Body of pancreas (tissue), 4 donors: ENCODE results near the gene SH2D2A. TPM values are rescaled to one million over a fixed set of nuclear protein-coding genes. Genes with fewer than 3 reads are reported as not detected.

ENCODE experiments used
- ATAC-seq: fragments of 150-250 bp; one replicate; pipeline ENCODE4 v1.9.1; 2016
- DNase-seq, 4 donors: peaks; one replicate each; pipeline ENCODE4 v3.0.0-alpha.2; 2019
- H3K27ac ChIP-seq, 4 donors: fragments of 200-600 bp; sonication (generic); 1 replicate in 3 of 4; 2 replicates in 1 of 4; pipeline versions ENCODE4 v1.5.1 to v1.6.1; 2016 to 2019; ENCODE audit warnings: mild to moderate bottlenecking in 1 of 4, mixed read lengths in 1 of 4, moderate library complexity in 1 of 4
- H3K27me3 ChIP-seq, 2 donors: fragments of 200-600 bp; sonication (generic); one replicate each; pipeline ENCODE4 v1.6.0; 2016; ENCODE audit warnings: mild to moderate bottlenecking in 1 of 2
- H3K36me3 ChIP-seq, 2 donors: fragments of 200-600 bp; sonication (generic); replicated peaks in 1 of 2; 2 replicates each; pipeline ENCODE4 v1.5.1; 2016; ENCODE audit warnings: low read depth in 2 of 2; ENCODE audit not compliant: insufficient read depth in 1 of 2
- H3K4me1 ChIP-seq: fragments of 200-600 bp; sonication (generic); one replicate; pipeline ENCODE4 v1.6.0; 2016
- H3K4me3 ChIP-seq, 2 donors: fragments of 200-600 bp; sonication (generic); 1 replicate in 1 of 2; 2 replicates in 1 of 2; pipeline ENCODE4 v1.5.1; 2016 to 2019
- H3K9me3 ChIP-seq, 3 donors: fragments of 200-600 bp; sonication (generic); 1 replicate in 2 of 3; 2 replicates in 1 of 3; pipeline ENCODE4 v1.5.1; 2016
- CTCF ChIP-seq, 7 experiments: fragments of 450-650 bp in 4 of 7; fragments of 200-600 bp in 3 of 7; sonication (generic) in 3 of 7; IDR thresholded peaks; one replicate each; pipeline ENCODE4 v1.5.1; 2016 to 2019; ENCODE audit warnings: antibody characterized with exemption in 7 of 7
- POLR2A ChIP-seq, 3 donors: fragments of 450-650 bp; IDR thresholded peaks; one replicate each; pipeline ENCODE4 v1.6.1; 2016; ENCODE audit warnings: antibody characterized with exemption in 3 of 3, mild to moderate bottlenecking in 2 of 3
- WGBS, 2 donors: methylation state at CpG; one replicate each; pipeline ENCODE4 v1.1.5; 2017; 5-methylcytosine and 5-hydroxymethylcytosine counted together
- intact Hi-C: fragments of 100-400 bp; cut with DNase I; formaldehyde crosslinking; loops from one replicate; pipeline ENCODE4 v1.15.1; 2023
- total RNA-seq, 2 donors: library from RNA; depleted of rRNA; stranded (reverse); fragments of >200 nt; gene quantifications; one replicate each; pipeline ENCODE4 v1.1.0, GENCODE V29; 2016

SH2D2A gene
- total RNA-seq, 2 donors from 2014 or later, result 0.99 TPM; not detected in 1

DNA sequence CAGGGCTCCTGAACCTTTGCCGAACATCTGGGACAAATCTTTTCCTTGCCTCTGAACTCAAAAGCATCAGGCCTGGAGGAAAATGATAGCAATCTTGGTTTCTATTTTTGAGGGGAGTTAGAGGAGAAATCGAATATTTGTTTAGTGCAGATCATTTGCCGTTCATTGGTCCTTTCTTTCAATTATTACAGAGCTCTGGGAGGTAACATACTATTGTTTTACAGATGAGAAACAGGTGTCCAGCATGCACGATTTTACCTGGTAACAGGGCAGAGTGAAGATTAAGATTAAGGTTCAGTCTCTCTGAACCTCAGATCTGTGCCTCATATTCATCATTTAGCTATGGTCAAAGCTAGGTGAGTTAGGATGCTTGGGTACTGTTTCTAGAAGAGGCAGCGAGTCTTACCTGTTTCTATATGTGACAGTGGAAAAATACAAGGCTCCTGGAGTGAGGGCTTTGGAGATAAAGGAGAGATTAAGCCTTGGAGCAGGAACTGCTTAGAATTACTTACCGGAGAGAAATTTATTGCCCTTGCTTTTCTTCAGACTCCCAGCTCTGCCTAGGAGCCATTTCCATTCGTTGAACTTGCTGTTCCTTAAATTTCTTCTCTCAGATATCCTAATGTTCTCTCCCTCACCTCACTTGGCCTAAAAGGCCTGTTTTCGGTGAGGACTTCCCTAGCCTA is 47.9 kb downstream of the SH2D2A start:
- ATAC-seq (no peak), DNase-seq (no peak)
- WGBS, 2 donors, result 7 to 9% methylated on average over 8 of the region's 8 CpGs
- Histone ChIP-seq H3K36me3 (peaks cover 0 to 2% of the 10 kb centered on the region in 2 donors), H3K27ac (peak overlapping the region in 3 of 4 donors; percentile 92 to 96 (median 94)), H3K9me3 (no peaks in the 10 kb centered on the region), H3K4me3 (peak overlapping the region in 1 of 2 donors; percentile 75), H3K4me1 (peaks cover 53% of the 10 kb centered on the region), H3K27me3 (no peaks in the 10 kb centered on the region)
- TF ChIP-seq POLR2A (IDR thresholded peaks at IDR 0.05) (no peak), CTCF (IDR thresholded peaks at IDR 0.05) (no peak)
- intact Hi-C loops, result no loop called here

DNA sequence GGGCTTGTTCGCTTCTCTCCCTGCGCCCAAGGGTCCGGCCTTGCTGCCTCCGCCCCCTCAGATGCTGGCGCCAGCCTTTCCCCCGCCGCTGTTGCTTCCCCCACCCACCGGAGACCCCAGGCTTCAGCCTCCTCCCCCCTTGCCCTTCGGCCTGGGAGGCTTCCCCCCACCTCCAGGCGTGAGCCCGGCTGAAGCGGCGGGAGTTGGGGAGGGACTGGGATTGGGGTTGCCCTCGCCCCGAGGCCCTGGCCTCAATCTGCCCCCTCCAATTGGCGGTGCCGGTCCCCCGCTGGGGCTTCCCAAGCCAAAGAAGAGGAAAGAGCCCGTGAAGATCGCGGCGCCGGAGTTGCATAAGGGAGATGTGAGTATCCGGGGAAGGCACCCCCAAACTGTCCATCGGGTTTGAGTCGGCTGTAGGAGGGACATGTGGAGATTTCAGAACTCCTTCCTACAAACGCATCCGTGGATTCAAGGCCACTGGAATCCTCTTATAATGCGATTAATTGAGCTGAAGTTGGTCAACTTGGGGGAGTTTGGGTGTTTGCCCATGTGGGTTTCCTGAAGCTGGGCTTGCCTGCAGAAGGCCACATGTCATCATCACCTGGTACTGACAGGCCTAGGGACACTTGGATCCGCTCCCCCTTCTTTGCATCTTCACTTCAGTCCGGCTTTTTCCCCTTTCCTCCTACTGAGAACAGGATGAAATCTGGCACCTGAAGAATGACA is 48.6 kb downstream of the SH2D2A start:
- peaks cover 0 to 2% of the 10 kb centered on the region in 2 donors for H3K36me3 ChIP-seq
- H3K4me3 ChIP-seq, result peak overlapping the region; percentile 75 to 87
- DNase-seq, result peak in 2 of 4 donors; percentile 27 to 36
- no peaks in the 10 kb centered on the region for H3K27me3 ChIP-seq
- H3K27ac ChIP-seq, result peak overlapping the region; percentile 82 to 96 (median 93)
- no peaks in the 10 kb centered on the region for H3K9me3 ChIP-seq
- intact Hi-C loops, result no loop called here
- peaks cover 46% of the 10 kb centered on the region for H3K4me1 ChIP-seq
- no peak for ATAC-seq
- WGBS, 2 donors, result 0 to 1% methylated on average over 20 to 30 of the region's 31 CpGs
- TF ChIP-seq POLR2A (IDR thresholded peaks at IDR 0.05), result no peak
- no peak for TF ChIP-seq CTCF (IDR thresholded peaks at IDR 0.05)

DNA sequence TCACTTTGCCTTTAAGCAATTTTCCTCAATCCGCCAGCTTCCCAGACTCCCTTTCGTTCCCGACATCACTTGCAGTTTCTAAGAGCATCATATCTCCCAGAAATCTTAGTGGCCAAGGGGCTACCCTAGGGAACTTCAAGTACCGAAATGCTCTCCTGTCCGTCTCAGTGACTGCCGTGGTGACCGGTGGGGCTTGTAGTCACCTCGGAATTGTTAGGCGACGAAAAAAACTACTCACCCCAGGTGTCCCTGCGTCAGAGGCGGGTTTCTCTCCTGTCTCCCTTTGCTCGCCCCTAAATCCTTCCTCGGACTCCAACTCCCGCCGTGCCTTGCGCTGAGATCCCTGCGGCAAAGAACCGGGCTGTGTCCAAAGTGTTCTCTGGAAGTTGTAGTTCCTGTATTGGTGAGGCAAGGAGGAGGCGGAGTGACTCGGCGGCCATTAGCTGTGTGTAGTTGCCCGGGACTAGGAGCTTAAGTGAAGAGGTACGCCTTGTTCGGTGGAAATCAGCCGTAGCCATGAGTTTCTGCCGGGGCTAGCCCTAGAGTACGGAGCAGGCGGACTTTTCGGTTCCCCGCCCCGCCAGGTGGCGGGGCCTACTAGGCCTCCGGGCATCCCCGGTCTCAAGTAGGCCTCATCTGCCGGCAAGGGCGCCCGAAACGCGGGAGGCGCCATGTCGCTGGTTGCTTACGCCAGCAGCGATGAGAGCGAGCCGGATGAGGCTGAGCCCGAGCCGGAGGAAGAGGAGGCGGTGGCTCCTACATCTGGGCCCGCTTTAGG is 49.4 kb downstream of the SH2D2A start, which contains the start of gene PRCC:
PRCC (plus strand) TSS at position 435 of the 778 bp plus-strand sequence; CDS start at position 672, 237 bp downstream.
- peaks cover 0 to 2% of the 10 kb centered on the region in 2 donors for H3K36me3 ChIP-seq
- TF ChIP-seq CTCF (IDR thresholded peaks at IDR 0.05) (peak in 2 of 7 experiments; percentile 5 to 6), POLR2A (IDR thresholded peaks at IDR 0.05) (peak; percentile 15 to 67 (median 66))
- H3K4me3 ChIP-seq, result peak within 1 kb of the TSS; percentile 75 to 87
- peaks cover 39% of the 10 kb centered on the region for H3K4me1 ChIP-seq
- no peaks in the 10 kb centered on the region for H3K27me3 ChIP-seq
- no peaks in the 10 kb centered on the region for H3K9me3 ChIP-seq
- intact Hi-C loops, result no loop called here
- DNase-seq, result peak; percentile 97 to 99 (median 98)
- peak within 1 kb of the TSS; percentile 82 to 96 (median 93) for H3K27ac ChIP-seq
- ATAC-seq, result peak; percentile 95
- 0% methylated on average over 20 to 50 of the region's 50 CpGs for WGBS, 2 donors

GRCh38 chr1:156766298-156767100 is 50.1 kb downstream of the SH2D2A start:
- 5 to 7% methylated on average over 14 of the region's 14 CpGs for WGBS, 2 donors
- H3K27ac ChIP-seq, result peak overlapping the region; percentile 53 to 96 (median 76)
- peaks cover 0 to 2% of the 10 kb centered on the region in 2 donors for H3K36me3 ChIP-seq
- DNase-seq (no peak), ATAC-seq (peak; percentile 6)
- peak in 1 of 3 donors; percentile 37 for TF ChIP-seq POLR2A (IDR thresholded peaks at IDR 0.05)
- TF ChIP-seq CTCF (IDR thresholded peaks at IDR 0.05), result no peak
- intact Hi-C loops, result no loop called here
- H3K9me3 ChIP-seq, result no peaks in the 10 kb centered on the region
- peaks cover 38% of the 10 kb centered on the region for H3K4me1 ChIP-seq
- H3K4me3 ChIP-seq, result peak overlapping the region; percentile 30 to 38
- H3K27me3 ChIP-seq, result no peaks in the 10 kb centered on the region
